ENCODE results near the gene TACC3. TPM values are rescaled to one million over a fixed set of nuclear protein-coding genes. Genes with fewer than 3 reads are reported as not detected.

TACC3 gene
- total and polyA plus RNA-seq, 7 experiments from 2014 or later = 70.5 to 165 (median 123) TPM

- no peaks in the 10 kb centered on the region for H3K9me3 Mint-ChIP-seq
- no peaks in the 10 kb centered on the region for H3K36me3 ChIP-seq (ENCODE audit: control insufficient read depth in 2 of 3, insufficient read depth in 3 of 3, low read length in 3 of 3)
- H3K27me3 Mint-ChIP-seq = peaks cover 0 to 8% (median 4%) of the 10 kb centered on the region in 5 donors
- no peak for ATAC-seq
- no peak overlapping the region for H3K27ac Mint-ChIP-seq
- H3K4me3 Mint-ChIP-seq = no peak overlapping the region
- H3K4me1 Mint-ChIP-seq = peaks cover 0 to 5% (median 0%) of the 10 kb centered on the region in 7 donors
- H3K4me1 ChIP-seq (ENCODE audit: control insufficient read depth in 2 of 2, insufficient read depth in 2 of 2, low read length in 2 of 2) = no peaks in the 10 kb centered on the region
- intact Hi-C loops (cut with micrococcal nuclease) = no loop called here
- H3K9me3 ChIP-seq (ENCODE audit: control insufficient read depth in 2 of 3, low read length in 3 of 3) = no peaks in the 10 kb centered on the region
- H3K27ac ChIP-seq (ENCODE audit: low read depth, low read length) = no peak overlapping the region
- no peak for DNase-seq
- no peaks in the 10 kb centered on the region for H3K27me3 ChIP-seq (ENCODE audit: control insufficient read depth in 2 of 2, insufficient read depth in 2 of 2, low read length in 2 of 2)
- no peak overlapping the region for H3K4me3 ChIP-seq (ENCODE audit: low read length)
- H3K36me3 Mint-ChIP-seq = no peaks in the 10 kb centered on the region
- ChIA-PET CTCF (no interaction called here), POLR2A (no interaction called here)
Observed at GRCh38 chr4:1772853-1773538, 51.7 kb downstream of the TACC3 start.

- no peaks in the 10 kb centered on the region for H3K9me3 Mint-ChIP-seq
- H3K27me3 Mint-ChIP-seq = peaks cover 0 to under 1% (median under 1%) of the 10 kb centered on the region in 5 donors
- H3K36me3 Mint-ChIP-seq = no peaks in the 10 kb centered on the region
- no peak overlapping the region for H3K27ac ChIP-seq (ENCODE audit: low read depth, low read length)
- DNase-seq (no peak), ATAC-seq (no peak)
- no peak overlapping the region for H3K4me3 ChIP-seq (ENCODE audit: low read length)
- H3K36me3 ChIP-seq (ENCODE audit: control insufficient read depth in 2 of 3, insufficient read depth in 3 of 3, low read length in 3 of 3) = no peaks in the 10 kb centered on the region
- H3K4me1 Mint-ChIP-seq = peaks cover 0 to 2% (median 0%) of the 10 kb centered on the region in 7 donors
- CTCF ChIA-PET = no interaction called here
- no peaks in the 10 kb centered on the region for H3K27me3 ChIP-seq (ENCODE audit: control insufficient read depth in 2 of 2, insufficient read depth in 2 of 2, low read length in 2 of 2)
- no peak overlapping the region for H3K27ac Mint-ChIP-seq
- no peaks in the 10 kb centered on the region for H3K9me3 ChIP-seq (ENCODE audit: control insufficient read depth in 2 of 3, low read length in 3 of 3)
- H3K4me1 ChIP-seq (ENCODE audit: control insufficient read depth in 2 of 2, insufficient read depth in 2 of 2, low read length in 2 of 2) = no peaks in the 10 kb centered on the region
- POLR2A ChIA-PET = no interaction called here
- H3K4me3 Mint-ChIP-seq = no peak overlapping the region
- intact Hi-C loops (cut with micrococcal nuclease) = no loop called here
Observed at GRCh38 chr4:1773754-1774153, 52.4 kb downstream of the TACC3 start.

DNA sequence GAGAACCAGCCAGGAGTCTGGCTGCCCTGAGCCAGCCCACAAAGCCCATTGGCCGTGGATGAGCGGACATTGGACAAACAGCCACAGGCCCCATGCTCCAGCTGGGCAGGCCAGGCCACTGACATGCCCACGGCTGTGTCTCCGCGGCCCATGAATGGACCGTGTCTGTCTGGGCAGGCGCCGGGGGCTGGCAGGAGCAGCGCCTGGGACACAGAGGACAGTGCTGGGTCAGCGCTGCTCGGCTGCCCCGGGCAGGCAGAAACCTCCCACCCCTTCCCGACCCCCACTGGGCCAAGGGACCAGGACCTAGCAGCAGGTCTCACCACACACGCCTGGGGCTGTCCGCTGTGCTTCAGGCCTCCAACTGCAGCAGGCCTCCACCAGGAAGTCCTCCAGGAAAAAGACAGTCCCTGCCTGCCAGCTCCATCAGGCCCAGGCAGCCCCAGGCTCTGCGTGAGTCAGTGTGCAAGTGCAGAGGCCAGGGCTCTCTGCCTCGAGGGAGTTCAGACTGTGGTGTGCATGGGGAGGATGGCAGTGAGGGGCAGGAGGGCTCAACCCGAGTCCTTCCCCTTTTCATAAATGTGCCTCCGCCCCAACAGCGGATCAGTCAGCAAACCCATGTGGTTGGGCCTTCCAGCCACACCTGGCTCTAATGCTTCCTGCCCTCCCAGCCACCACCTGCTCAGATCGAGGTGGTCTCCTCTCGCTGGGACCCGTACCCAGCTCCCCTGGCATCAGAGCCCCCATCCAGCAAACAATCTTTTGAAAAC lies 54.6 kb downstream of the TACC3 start:
- H3K4me1 Mint-ChIP-seq = peaks cover 0 to 2% (median 0%) of the 10 kb centered on the region in 7 donors
- ATAC-seq = peak; percentile 8
- H3K27ac ChIP-seq (ENCODE audit: low read depth, low read length) = no peak overlapping the region
- H3K36me3 Mint-ChIP-seq = no peaks in the 10 kb centered on the region
- H3K27me3 ChIP-seq (ENCODE audit: control insufficient read depth in 2 of 2, insufficient read depth in 2 of 2, low read length in 2 of 2) = no peaks in the 10 kb centered on the region
- H3K9me3 ChIP-seq (ENCODE audit: control insufficient read depth in 2 of 3, low read length in 3 of 3) = no peaks in the 10 kb centered on the region
- ChIA-PET POLR2A (no interaction called here), CTCF (no interaction called here)
- no peak overlapping the region for H3K27ac Mint-ChIP-seq
- intact Hi-C loops (cut with micrococcal nuclease) = no loop called here
- H3K4me3 Mint-ChIP-seq = no peak overlapping the region
- H3K4me1 ChIP-seq (ENCODE audit: control insufficient read depth in 2 of 2, insufficient read depth in 2 of 2, low read length in 2 of 2) = no peaks in the 10 kb centered on the region
- H3K9me3 Mint-ChIP-seq = no peaks in the 10 kb centered on the region
- H3K4me3 ChIP-seq (ENCODE audit: low read length) = no peak overlapping the region
- no peaks in the 10 kb centered on the region for H3K36me3 ChIP-seq (ENCODE audit: control insufficient read depth in 2 of 3, insufficient read depth in 3 of 3, low read length in 3 of 3)
- H3K27me3 Mint-ChIP-seq = no peaks in the 10 kb centered on the region
- no peak for DNase-seq

DNA sequence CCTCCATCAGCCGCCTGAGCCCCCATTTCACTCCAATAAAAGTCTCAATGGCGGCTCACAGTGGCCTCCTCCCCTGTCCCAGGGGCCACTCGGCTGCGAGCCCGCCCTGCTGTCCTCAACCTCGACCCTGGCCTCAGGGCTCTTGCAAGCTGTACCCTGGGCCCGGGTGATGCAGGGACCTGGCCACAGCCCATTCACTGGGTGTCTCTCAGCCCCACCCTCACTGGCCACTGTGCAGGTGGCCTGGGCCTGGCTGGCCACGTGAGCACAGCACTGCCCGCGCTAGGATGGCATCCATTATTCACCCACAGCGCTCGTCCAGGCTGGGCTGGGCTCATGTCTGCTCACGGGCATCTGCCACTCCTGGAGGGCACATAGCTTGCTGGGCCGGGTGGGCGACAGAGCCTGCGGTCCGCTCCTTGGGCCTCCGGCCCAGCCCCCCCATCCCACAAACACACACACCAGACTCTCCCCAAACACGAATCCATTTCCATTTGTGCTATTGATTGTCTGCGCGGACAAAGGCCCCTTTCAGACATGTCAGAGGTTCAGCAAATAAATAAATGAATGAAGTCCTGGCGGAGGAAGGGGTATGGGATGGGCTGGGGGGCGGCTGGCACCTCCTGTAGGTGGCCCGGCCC lies 55.3 kb downstream of the TACC3 start:
- H3K4me1 Mint-ChIP-seq = peaks cover 0 to 2% (median 0%) of the 10 kb centered on the region in 7 donors
- DNase-seq = no peak
- ChIA-PET POLR2A (no interaction called here), CTCF (no interaction called here)
- ATAC-seq = no peak
- no peaks in the 10 kb centered on the region for H3K4me1 ChIP-seq (ENCODE audit: control insufficient read depth in 2 of 2, insufficient read depth in 2 of 2, low read length in 2 of 2)
- no peaks in the 10 kb centered on the region for H3K27me3 ChIP-seq (ENCODE audit: control insufficient read depth in 2 of 2, insufficient read depth in 2 of 2, low read length in 2 of 2)
- no peak overlapping the region for H3K27ac ChIP-seq (ENCODE audit: low read depth, low read length)
- no peaks in the 10 kb centered on the region for H3K27me3 Mint-ChIP-seq
- intact Hi-C loops (cut with micrococcal nuclease) = no loop called here
- H3K4me3 ChIP-seq (ENCODE audit: low read length) = no peak overlapping the region
- no peak overlapping the region for H3K4me3 Mint-ChIP-seq
- no peak overlapping the region for H3K27ac Mint-ChIP-seq
- no peaks in the 10 kb centered on the region for H3K36me3 Mint-ChIP-seq
- no peaks in the 10 kb centered on the region for H3K9me3 ChIP-seq (ENCODE audit: control insufficient read depth in 2 of 3, low read length in 3 of 3)
- H3K36me3 ChIP-seq (ENCODE audit: control insufficient read depth in 2 of 3, insufficient read depth in 3 of 3, low read length in 3 of 3) = no peaks in the 10 kb centered on the region
- H3K9me3 Mint-ChIP-seq = no peaks in the 10 kb centered on the region

- Histone ChIP-seq H3K36me3 (ENCODE audit: control insufficient read depth in 2 of 3, insufficient read depth in 3 of 3, low read length in 3 of 3) (no peaks in the 10 kb centered on the region), H3K4me3 (ENCODE audit: low read length) (no peak overlapping the region), H3K9me3 (ENCODE audit: control insufficient read depth in 2 of 3, low read length in 3 of 3) (no peaks in the 10 kb centered on the region), H3K27ac (ENCODE audit: low read depth, low read length) (no peak overlapping the region), H3K4me1 (ENCODE audit: control insufficient read depth in 2 of 2, insufficient read depth in 2 of 2, low read length in 2 of 2) (no peaks in the 10 kb centered on the region), H3K27me3 (ENCODE audit: control insufficient read depth in 2 of 2, insufficient read depth in 2 of 2, low read length in 2 of 2) (no peaks in the 10 kb centered on the region)
- CTCF ChIA-PET = interaction anchor here (0.6 kb wide), 1 partner anchor 30 kb away, joined by 3 read pairs; no protein-coding TSS in a partner anchor
- peaks cover 0 to 2% (median 0%) of the 10 kb centered on the region in 7 donors for H3K4me1 Mint-ChIP-seq
- no peaks in the 10 kb centered on the region for H3K27me3 Mint-ChIP-seq
- no peak overlapping the region for H3K4me3 Mint-ChIP-seq
- POLR2A ChIA-PET = no interaction called here
- no peaks in the 10 kb centered on the region for H3K9me3 Mint-ChIP-seq
- H3K36me3 Mint-ChIP-seq = no peaks in the 10 kb centered on the region
- DNase-seq (no peak), ATAC-seq (no peak)
- no peak overlapping the region for H3K27ac Mint-ChIP-seq
- intact Hi-C loops (cut with micrococcal nuclease) = no loop called here
Observed at GRCh38 chr4:1777822-1778641, 56.7 kb downstream of the TACC3 start.

DNA sequence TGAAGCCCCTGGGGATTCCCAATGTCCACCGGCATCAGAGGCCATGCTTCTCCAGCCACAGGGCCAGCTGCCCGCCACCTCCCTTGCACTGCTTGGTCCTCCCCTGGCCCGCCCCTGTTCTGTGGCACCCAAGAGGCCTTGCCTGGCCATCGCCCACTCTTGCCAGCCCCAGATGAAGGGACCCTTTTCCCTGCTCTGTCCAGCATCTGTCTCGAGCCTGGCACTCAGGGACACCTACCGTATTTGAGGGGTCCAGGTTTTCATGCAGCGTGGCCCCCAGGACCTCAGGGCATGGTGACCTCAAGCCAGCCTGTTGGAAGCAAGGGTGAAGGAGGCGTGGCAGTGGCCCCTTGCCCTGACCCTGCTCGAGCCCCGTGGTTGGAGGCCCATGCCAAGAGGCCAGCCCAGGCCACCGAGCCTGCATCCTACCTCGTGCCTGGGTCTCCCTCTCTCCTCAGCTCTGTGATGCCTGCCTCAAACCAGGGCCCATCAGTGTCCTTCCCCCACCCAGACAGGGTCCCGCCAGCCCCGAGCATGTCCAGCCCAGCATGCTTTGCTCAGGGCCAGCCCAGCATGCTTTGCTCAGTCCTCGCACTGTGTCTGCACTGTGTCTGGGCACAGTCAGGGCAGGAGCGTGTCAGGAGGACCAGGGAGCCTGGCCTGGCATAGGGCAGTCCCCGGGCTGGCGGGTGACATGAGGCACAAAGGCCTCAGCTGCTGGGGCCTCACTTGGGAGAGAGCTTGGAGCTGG lies 57.5 kb downstream of the TACC3 start:
- ATAC-seq (no peak), DNase-seq (no peak)
- Mint-ChIP-seq H3K4me1 (peaks cover 0 to 2% (median 0%) of the 10 kb centered on the region in 7 donors), H3K4me3 (no peak overlapping the region), H3K36me3 (no peaks in the 10 kb centered on the region), H3K9me3 (no peaks in the 10 kb centered on the region), H3K27ac (no peak overlapping the region), H3K27me3 (no peaks in the 10 kb centered on the region)
- Histone ChIP-seq H3K27ac (ENCODE audit: low read depth, low read length) (no peak overlapping the region), H3K36me3 (ENCODE audit: control insufficient read depth in 2 of 3, insufficient read depth in 3 of 3, low read length in 3 of 3) (no peaks in the 10 kb centered on the region), H3K4me3 (ENCODE audit: low read length) (no peak overlapping the region), H3K9me3 (ENCODE audit: control insufficient read depth in 2 of 3, low read length in 3 of 3) (no peaks in the 10 kb centered on the region), H3K4me1 (ENCODE audit: control insufficient read depth in 2 of 2, insufficient read depth in 2 of 2, low read length in 2 of 2) (no peaks in the 10 kb centered on the region), H3K27me3 (ENCODE audit: control insufficient read depth in 2 of 2, insufficient read depth in 2 of 2, low read length in 2 of 2) (no peaks in the 10 kb centered on the region)
- intact Hi-C loops (cut with micrococcal nuclease) = no loop called here
- ChIA-PET POLR2A (no interaction called here), CTCF (no interaction called here)
